Activated T-helper 1 cell treated with anti-CD3 and anti-CD28 coated beads, Interleukin-12 subunit alpha, Interleukin-12 subunit beta, Interleukin-2, Interleukin-4 antibody, amounts not matched to agents 30 ng/mL and 10 ng/mL and 1 ng/mL, durations not matched to agents 14 hours and 24 hours and 36 hours (primary cell): ENCODE measurements around the gene SPATS2. TPM values are rescaled to one million over a fixed set of nuclear protein-coding genes. Genes with fewer than 3 reads are reported as not detected.

Source experiments
- DNase-seq: peaks from one replicate; pipeline ENCODE4 v3.0.0; 2021; ENCODE audit warnings: low spot score
- H3K27ac Mint-ChIP-seq: one replicate; pipeline ENCODE4 v1.8.0; 2021; ENCODE audit warnings: mild to moderate bottlenecking, mixed read lengths
- H3K27me3 Mint-ChIP-seq: one replicate; pipeline ENCODE4 v1.8.0; 2022; ENCODE audit warnings: mild to moderate bottlenecking, moderate library complexity, mixed read lengths; ENCODE audit not compliant: insufficient read depth
- H3K36me3 Mint-ChIP-seq: one replicate; pipeline ENCODE4 v1.8.0; 2021; ENCODE audit warnings: low read depth, mixed read lengths
- H3K4me1 Mint-ChIP-seq: one replicate; pipeline ENCODE4 v1.8.0; 2021; ENCODE audit warnings: low read depth, mixed read lengths
- H3K4me3 Mint-ChIP-seq: one replicate; pipeline ENCODE4 v1.8.0; 2021; ENCODE audit warnings: mild to moderate bottlenecking, moderate library complexity, mixed read lengths
- H3K9me3 Mint-ChIP-seq: one replicate; pipeline ENCODE4 v1.8.0; 2021; ENCODE audit warnings: mixed read lengths
- intact Hi-C: fragments of 100-400 bp; cut with micrococcal nuclease; formaldehyde crosslinking; loops from one replicate; pipeline ENCODE4 v1.15.1; 2024
- total RNA-seq: library from RNA; stranded (reverse); gene quantifications from 2 replicates; pipeline ENCODE4 v1.2.3, GENCODE V29; 2022

The SPATS2 gene
- total RNA-seq, 1 donor from 2014 or later, result 12.0 TPM

DNA sequence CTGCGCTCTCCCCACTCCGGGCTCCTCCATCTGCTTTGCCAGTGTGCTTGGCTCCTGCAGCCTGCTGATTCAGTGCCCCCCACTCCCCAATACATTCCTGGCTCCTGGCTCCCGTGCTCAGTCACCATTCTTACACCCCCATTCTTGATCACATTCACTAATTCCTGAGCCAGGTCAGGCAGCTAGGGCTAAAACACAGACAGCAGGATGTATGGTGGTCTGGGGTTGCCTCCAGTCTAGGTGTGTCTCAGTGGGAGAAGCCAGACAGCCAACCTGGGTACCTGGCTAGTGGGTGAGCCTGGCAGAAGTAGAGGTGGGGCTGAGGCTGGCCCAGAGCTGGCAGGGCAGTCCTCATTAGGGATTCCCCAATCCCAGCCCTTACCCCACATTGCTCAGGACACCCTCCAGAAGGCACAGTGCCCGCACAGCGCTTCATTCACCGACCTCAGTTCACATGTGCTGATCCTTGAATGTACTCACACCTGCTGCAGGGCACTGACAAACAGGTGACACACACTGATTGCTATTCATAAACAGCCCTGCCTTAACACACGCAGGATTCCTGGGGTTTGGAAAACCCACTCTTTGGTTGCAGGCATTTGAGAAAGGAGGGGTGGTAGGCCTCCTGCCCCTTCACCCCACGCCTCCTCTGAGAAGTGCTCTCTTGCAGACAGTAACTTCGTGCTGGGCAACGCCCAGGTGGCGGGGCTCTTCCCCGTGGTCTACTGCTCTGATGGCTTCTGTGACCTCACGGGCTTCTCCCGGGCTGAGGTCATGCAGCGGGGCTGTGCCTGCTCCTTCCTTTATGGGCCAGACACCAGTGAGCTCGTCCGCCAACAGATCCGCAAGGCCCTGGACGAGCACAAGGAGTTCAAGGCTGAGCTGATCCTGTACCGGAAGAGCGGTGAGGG, 173.2 kb downstream of the SPATS2 start:
- no peak overlapping the region for H3K27ac Mint-ChIP-seq
- DNase-seq, result no peak
- H3K4me1 Mint-ChIP-seq, result no peaks in the 10 kb centered on the region
- intact Hi-C loops, result no loop called here
- H3K36me3 Mint-ChIP-seq, result no peaks in the 10 kb centered on the region
- peaks cover 51% of the 10 kb centered on the region for H3K27me3 Mint-ChIP-seq
- H3K9me3 Mint-ChIP-seq, result no peaks in the 10 kb centered on the region
- peak overlapping the region; percentile 58 for H3K4me3 Mint-ChIP-seq

DNA sequence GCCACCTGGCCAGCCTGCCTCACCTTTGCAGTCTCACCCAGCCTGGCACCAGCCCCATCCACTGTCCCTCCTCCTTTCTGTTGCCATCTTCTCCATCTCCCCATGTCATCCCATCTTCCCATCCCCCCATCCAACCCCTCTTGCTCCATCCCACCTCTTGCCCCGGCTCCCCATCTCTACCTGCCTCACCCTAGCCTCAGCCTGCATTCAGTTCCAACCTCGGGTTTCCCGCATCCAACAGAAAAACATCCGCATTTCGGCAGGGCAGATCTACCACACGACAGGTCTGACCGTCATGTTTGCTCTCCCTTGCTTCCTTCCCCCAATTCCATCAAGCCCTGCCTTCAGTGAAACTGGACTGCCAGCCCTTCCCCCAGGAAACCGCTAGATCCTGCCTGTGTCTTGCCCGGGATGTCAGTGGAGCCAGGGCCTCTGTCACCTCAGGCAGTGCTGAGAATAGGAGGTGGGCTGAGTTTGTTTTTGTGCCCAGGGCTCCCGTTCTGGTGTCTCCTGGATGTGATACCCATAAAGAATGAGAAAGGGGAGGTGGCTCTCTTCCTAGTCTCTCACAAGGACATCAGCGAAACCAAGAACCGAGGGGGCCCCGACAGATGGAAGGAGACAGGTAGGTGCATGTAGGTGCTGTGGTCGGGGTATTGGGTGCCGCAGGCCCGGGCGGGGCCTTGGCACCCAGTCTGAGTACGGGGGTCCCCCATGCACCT, 174.0 kb downstream of the SPATS2 start:
- H3K27me3 Mint-ChIP-seq, result peaks cover 44% of the 10 kb centered on the region
- H3K36me3 Mint-ChIP-seq, result no peaks in the 10 kb centered on the region
- intact Hi-C loops, result no loop called here
- DNase-seq, result no peak
- H3K4me1 Mint-ChIP-seq, result no peaks in the 10 kb centered on the region
- no peak overlapping the region for H3K27ac Mint-ChIP-seq
- no peaks in the 10 kb centered on the region for H3K9me3 Mint-ChIP-seq
- no peak overlapping the region for H3K4me3 Mint-ChIP-seq

DNA sequence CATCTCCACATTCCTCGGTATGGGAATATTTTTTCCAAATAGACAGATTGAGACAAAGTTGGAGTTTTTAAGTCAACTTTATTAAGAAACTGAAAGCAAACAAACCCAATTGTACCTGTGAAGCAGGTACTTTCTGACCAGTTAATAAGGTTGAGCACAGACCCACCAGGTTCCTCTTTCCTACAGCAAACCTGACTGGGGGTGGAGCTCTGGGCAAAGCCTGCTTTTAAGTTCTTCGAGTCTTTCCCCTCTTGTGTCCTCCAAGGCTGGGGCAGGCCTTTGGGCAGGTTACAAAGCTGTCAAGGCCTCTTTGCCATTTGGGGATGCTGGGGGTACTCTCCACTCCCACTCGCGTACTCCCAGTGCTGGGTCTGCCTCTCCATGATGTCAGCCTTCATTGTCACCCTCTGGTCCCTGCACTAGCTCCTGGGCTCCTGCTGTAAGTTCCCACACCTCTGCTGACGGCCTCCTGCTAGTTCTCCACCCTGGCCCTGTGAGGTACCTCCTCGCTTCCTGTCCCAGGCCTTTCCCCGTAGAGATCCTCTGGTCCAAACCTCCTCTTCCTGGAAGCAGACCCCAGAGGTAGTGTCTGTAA, 174.7 kb downstream of the SPATS2 start:
- peaks cover 40% of the 10 kb centered on the region for H3K27me3 Mint-ChIP-seq
- intact Hi-C loops, result no loop called here

DNA sequence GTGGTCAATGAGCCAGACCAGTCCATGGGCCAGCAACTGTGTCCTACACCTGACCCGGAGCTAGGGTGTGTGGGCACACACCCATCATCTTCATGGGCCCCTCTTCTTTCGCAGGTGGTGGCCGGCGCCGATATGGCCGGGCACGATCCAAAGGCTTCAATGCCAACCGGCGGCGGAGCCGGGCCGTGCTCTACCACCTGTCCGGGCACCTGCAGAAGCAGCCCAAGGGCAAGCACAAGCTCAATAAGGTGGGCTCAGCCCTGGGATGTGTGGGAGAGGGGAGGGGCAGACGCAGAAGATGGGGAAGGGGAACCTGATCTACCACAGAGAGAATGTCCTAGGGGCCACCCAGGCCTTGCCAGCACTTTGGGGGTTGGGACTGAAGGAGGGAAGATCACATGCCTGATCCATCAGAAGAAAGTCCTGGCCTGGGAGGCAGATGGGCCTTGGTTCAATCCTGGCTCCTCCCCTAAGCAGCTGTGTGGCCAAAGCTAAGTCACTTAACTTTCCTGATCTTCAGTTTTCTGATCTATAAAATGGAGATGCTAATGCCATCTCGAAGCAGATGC, 175.4 kb downstream of the SPATS2 start:
- H3K36me3 Mint-ChIP-seq, result no peaks in the 10 kb centered on the region
- H3K4me1 Mint-ChIP-seq, result no peaks in the 10 kb centered on the region
- H3K27ac Mint-ChIP-seq, result no peak overlapping the region
- H3K27me3 Mint-ChIP-seq, result peaks cover 38% of the 10 kb centered on the region
- intact Hi-C loops, result no loop called here
- H3K9me3 Mint-ChIP-seq, result no peaks in the 10 kb centered on the region
- DNase-seq, result no peak
- no peak overlapping the region for H3K4me3 Mint-ChIP-seq

More for the DNA sequence above, 174.7 kb downstream of the SPATS2 start:
- H3K4me3 Mint-ChIP-seq, result no peak overlapping the region
- no peak overlapping the region for H3K27ac Mint-ChIP-seq
- H3K4me1 Mint-ChIP-seq, result no peaks in the 10 kb centered on the region
- DNase-seq, result no peak
- H3K9me3 Mint-ChIP-seq, result no peaks in the 10 kb centered on the region
- H3K36me3 Mint-ChIP-seq, result no peaks in the 10 kb centered on the region

DNA sequence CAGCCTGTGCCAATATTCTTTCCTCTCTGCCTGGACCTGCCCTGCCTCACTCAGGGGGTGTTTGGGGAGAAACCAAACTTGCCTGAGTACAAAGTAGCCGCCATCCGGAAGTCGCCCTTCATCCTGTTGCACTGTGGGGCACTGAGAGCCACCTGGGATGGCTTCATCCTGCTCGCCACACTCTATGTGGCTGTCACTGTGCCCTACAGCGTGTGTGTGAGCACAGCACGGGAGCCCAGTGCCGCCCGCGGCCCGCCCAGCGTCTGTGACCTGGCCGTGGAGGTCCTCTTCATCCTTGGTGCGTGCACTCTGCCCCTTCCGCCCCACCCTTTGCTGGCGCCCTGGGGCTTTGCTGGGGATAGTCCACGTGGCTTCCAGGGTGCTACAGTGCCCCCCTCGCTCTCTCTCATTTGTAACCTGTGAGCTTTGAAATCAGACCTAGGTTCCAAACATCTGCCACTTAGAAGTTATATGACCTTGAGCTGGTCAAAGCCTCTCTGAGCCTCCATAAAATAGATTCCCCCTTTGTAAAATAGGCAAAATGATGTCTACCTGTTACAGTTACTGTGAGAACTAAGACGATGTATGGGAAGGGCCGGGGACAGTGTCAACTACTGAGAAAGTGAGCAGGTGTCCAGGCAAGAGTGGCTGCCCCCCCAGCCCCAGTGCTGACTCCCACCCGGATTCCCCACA, 176.1 kb downstream of the SPATS2 start:
- no peak overlapping the region for H3K27ac Mint-ChIP-seq
- H3K4me1 Mint-ChIP-seq, result no peaks in the 10 kb centered on the region
- no peak overlapping the region for H3K4me3 Mint-ChIP-seq
- H3K36me3 Mint-ChIP-seq, result no peaks in the 10 kb centered on the region
- intact Hi-C loops, result no loop called here
- DNase-seq, result no peak
- H3K27me3 Mint-ChIP-seq, result peaks cover 37% of the 10 kb centered on the region
- H3K9me3 Mint-ChIP-seq, result no peaks in the 10 kb centered on the region

DNA sequence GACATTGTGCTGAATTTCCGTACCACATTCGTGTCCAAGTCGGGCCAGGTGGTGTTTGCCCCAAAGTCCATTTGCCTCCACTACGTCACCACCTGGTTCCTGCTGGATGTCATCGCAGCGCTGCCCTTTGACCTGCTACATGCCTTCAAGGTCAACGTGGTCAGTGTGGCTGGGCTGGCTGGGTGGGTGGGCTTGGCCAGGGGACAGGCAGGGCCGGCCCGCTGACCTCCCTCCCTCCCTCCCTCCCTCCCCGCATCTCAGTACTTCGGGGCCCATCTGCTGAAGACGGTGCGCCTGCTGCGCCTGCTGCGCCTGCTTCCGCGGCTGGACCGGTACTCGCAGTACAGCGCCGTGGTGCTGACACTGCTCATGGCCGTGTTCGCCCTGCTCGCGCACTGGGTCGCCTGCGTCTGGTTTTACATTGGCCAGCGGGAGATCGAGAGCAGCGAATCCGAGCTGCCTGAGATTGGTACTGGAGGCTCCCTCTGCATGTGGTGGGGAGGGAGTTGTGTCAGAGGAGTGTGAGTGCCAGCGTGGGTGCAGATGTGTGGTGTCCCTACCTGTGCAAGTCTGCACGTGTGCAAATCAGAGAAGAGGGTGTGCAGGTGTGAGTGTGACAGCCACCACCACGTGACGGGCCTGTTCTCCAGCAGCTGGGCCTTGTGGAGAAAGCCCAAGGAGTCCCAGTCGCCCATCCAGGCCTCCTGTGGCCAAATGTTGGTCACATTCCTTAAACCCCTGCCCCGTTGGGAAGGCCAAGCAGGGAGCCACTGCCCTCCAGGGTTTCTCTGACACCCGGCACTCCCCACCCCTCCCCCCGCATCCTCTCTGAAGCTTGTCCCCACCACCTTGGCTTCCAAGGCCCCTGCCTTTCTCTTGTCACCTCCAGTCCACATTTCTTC, 176.9 kb downstream of the SPATS2 start:
- H3K27ac Mint-ChIP-seq, result no peak overlapping the region
- no peak for DNase-seq
- intact Hi-C loops, result no loop called here
- no peaks in the 10 kb centered on the region for H3K36me3 Mint-ChIP-seq
- no peaks in the 10 kb centered on the region for H3K9me3 Mint-ChIP-seq
- H3K4me3 Mint-ChIP-seq, result no peak overlapping the region
- peaks cover 38% of the 10 kb centered on the region for H3K27me3 Mint-ChIP-seq
- no peaks in the 10 kb centered on the region for H3K4me1 Mint-ChIP-seq

DNA sequence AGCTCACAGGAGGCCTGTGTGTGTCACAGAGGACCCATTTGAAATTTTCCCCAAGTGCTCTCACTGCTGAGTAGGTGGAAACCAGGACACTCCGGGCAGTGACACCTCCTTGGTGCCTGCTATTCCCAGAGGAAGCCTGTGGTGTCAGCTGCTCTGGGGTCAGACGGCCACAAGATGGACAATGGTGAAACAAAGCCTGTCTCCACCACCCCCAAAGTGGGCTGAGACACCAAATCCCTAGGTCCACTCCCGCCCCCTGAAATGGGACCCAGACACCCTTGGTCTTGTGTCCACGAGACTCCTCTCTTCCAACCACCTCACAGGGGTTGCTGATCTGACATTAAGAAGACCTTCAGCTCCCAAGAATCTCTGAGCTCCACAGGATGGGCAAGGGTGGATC, 178.6 kb downstream of the SPATS2 start:
- intact Hi-C loops, result no loop called here
- Mint-ChIP-seq H3K4me1 (no peaks in the 10 kb centered on the region), H3K36me3 (no peaks in the 10 kb centered on the region), H3K27ac (no peak overlapping the region), H3K27me3 (peaks cover 26% of the 10 kb centered on the region), H3K4me3 (no peak overlapping the region), H3K9me3 (no peaks in the 10 kb centered on the region)
- no peak for DNase-seq

DNA sequence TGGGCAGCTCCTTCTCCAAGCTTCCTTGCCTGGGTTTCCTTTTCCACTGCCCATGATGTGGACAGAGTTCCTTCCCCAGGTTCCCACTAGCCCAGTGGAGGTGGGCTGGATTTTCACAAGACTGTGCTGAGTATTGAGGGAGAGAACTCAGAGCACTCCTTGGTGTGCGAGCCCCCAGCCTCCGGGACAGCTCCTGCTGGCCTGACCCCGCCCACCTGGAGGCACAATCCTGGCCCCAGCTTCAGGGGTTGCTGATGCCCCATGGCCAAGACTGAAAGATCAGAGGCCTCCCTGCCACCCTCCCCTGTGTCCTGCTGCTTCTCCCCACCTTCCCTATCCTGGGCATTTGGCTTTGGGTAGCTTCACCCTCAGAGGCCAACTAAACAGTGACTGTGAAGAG, 179.2 kb downstream of the SPATS2 start:
- Mint-ChIP-seq H3K27me3 (peaks cover 30% of the 10 kb centered on the region), H3K4me3 (no peak overlapping the region), H3K27ac (no peak overlapping the region), H3K9me3 (no peaks in the 10 kb centered on the region), H3K36me3 (no peaks in the 10 kb centered on the region), H3K4me1 (no peaks in the 10 kb centered on the region)
- intact Hi-C loops, result no loop called here
- no peak for DNase-seq

DNA sequence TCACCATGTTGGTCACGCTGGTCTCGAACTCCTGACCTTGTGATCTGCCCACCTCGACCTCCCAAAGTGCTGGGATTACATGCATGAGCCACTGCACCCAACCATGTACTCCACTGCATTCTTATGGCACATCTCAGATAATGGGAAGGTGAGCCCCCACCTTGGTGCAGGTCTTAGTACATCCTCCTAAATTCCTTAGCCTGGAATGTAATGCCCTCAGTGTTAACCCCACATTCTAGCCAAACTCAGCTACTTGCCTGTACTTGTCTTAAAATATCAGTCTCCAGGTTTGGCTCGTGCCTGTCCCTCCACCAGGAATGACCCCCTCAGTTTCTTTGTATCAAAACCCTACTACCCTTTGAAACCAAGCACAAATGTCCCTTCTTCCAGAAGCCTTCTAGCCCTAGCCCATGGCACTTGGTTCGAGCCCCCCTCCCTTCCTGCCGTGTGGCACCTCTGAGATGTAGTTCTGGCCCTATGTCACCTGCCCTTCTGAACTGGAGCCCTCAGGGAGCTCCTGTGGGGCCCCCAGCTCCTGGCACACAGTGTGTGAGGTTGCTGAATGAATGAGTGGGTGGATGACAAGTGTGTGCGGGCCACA, 179.9 kb downstream of the SPATS2 start:
- Mint-ChIP-seq H3K27me3 (peaks cover 32% of the 10 kb centered on the region), H3K27ac (no peak overlapping the region), H3K4me1 (no peaks in the 10 kb centered on the region), H3K9me3 (no peaks in the 10 kb centered on the region), H3K36me3 (no peaks in the 10 kb centered on the region), H3K4me3 (no peak overlapping the region)
- no peak for DNase-seq
- intact Hi-C loops, result no loop called here

DNA sequence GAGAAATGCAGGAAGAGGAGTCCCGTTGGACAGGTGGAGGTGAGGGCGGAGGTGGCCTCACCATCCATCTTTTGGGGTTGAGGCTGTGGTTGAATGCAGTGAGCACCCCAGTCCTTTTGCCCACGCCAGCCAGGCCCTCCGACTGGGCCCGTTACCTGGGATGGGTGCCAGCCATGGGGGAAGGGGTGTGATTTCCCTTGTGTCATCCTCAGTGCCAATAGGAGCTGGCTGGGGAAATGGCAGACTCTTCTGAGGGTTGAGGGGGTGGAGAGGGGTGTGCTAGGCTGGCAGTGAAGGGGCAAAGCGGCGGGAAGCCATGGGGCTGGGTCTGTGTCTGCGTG, 181.2 kb downstream of the SPATS2 start:
- Mint-ChIP-seq H3K36me3 (no peaks in the 10 kb centered on the region), H3K27ac (no peak overlapping the region), H3K4me3 (no peak overlapping the region), H3K4me1 (no peaks in the 10 kb centered on the region), H3K9me3 (no peaks in the 10 kb centered on the region), H3K27me3 (peaks cover 32% of the 10 kb centered on the region)
- intact Hi-C loops, result no loop called here
- DNase-seq, result no peak

DNA sequence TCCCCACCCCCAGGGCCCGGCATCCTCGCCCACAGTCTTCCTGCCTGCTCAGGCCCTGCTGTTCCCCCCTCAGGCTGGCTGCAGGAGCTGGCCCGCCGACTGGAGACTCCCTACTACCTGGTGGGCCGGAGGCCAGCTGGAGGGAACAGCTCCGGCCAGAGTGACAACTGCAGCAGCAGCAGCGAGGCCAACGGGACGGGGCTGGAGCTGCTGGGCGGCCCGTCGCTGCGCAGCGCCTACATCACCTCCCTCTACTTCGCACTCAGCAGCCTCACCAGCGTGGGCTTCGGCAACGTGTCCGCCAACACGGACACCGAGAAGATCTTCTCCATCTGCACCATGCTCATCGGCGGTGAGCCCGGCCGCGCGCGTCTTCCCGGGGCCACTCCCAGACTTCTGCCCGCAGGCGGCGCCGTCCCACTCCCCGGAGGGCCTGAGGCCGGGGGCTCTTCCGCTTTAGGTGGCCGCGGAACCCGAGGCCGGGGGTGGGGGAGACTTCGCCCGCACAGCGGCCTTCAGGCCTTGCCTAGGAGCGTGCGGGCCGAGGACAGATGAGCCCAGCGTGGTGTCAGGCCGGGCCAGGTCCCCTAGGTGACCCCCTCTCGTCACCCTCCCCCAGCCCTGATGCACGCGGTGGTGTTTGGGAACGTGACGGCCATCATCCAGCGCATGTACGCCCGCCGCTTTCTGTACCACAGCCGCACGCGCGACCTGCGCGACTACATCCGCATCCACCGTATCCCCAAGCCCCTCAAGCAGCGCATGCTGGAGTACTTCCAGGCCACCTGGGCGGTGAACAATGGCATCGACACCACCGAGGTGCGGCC, 181.8 kb downstream of the SPATS2 start:
- H3K36me3 Mint-ChIP-seq, result no peaks in the 10 kb centered on the region
- H3K4me1 Mint-ChIP-seq, result no peaks in the 10 kb centered on the region
- peaks cover 32% of the 10 kb centered on the region for H3K27me3 Mint-ChIP-seq
- no peaks in the 10 kb centered on the region for H3K9me3 Mint-ChIP-seq
- intact Hi-C loops, result no loop called here
- DNase-seq, result no peak
- no peak overlapping the region for H3K27ac Mint-ChIP-seq
- no peak overlapping the region for H3K4me3 Mint-ChIP-seq
